SK-N-SH (cell line): Measurements from ENCODE around the gene CELF2. TPM values are rescaled to one million over a fixed set of nuclear protein-coding genes. Genes with fewer than 3 reads are reported as not detected.

Experiments used
- CTCF ChIA-PET: fragments of 300-600, 350-600 bp; formaldehyde crosslinking; extraction: SDS; loops from one replicate; lab custom pipeline; 2021; lab: Yijun Ruan, JAX
- POLR2A ChIA-PET: fragments of 350-600 bp; sonication (Branson Sonifier 250); formaldehyde crosslinking; extraction: SDS; loops from one replicate; lab custom pipeline; 2020; ENCODE audit warnings: antibody characterized with exemption, inconsistent platforms; lab: Yijun Ruan, JAX
- DNase-seq: peaks from one replicate; pipeline ENCODE4 v3.0.0; 2012
- H2AFZ ChIP-seq: fragments of 200-600 bp; sonication (generic); 2 replicates; pipeline ENCODE4 v1.8.1; 2016; ENCODE audit warnings: antibody characterized with exemption, mild to moderate bottlenecking, low read depth
- H3F3A ChIP-seq: fragments of 200-600 bp; sonication (generic); replicated peaks from 2 replicates; pipeline ENCODE3; 2016; ENCODE audit warnings: antibody characterized with exemption, mild to moderate bottlenecking; ENCODE audit not compliant: insufficient read depth
- H3K27ac ChIP-seq, 2 experiments: fragments of 200-500 bp in 1 of 2; fragments of 200-600 bp in 1 of 2; sonication (Bioruptor generic) in 1 of 2; sonication (generic), shearing (Covaris generic) in 1 of 2; 2 replicates each; pipeline versions ENCODE4 v1.5.1 to v1.6.1; 2014 to 2016; ENCODE audit warnings: low read depth in 2 of 2, inconsistent platforms in 1 of 2, low read length in 1 of 2, mild to moderate bottlenecking in 1 of 2, mixed read lengths in 1 of 2
- H3K27me3 ChIP-seq: fragments of 200-600 bp; sonication (generic), shearing (Covaris generic); 2 replicates; pipeline ENCODE4 v1.6.1; 2016; ENCODE audit warnings: mixed run types; ENCODE audit not compliant: insufficient read depth
- H3K36me3 ChIP-seq, 2 experiments: fragments of 200-500 bp in 1 of 2; fragments of 200-600 bp in 1 of 2; sonication (Bioruptor generic) in 1 of 2; sonication (generic) in 1 of 2; replicated peaks in 1 of 2; 2 replicates each; pipeline versions ENCODE3 to v1.5.1; 2014 to 2016; ENCODE audit warnings: low read length in 1 of 2, mild to moderate bottlenecking in 1 of 2; ENCODE audit not compliant: insufficient read depth in 2 of 2, control insufficient read depth in 1 of 2
- H3K4me1 ChIP-seq, 2 experiments: fragments of 200-500 bp in 1 of 2; fragments of 200-600 bp in 1 of 2; sonication (Bioruptor generic) in 1 of 2; sonication (generic), shearing (Covaris generic) in 1 of 2; 2 replicates each; pipeline versions ENCODE4 v1.5.1 to v1.6.1; 2014 to 2016; ENCODE audit warnings: low read depth in 1 of 2, low read length in 1 of 2, mixed run types in 1 of 2; ENCODE audit not compliant: insufficient read depth in 2 of 2, control insufficient read depth in 1 of 2
- H3K4me2 ChIP-seq: fragments of 200-600 bp; sonication (generic), shearing (Covaris generic); 2 replicates; pipeline ENCODE4 v1.6.1; 2017; ENCODE audit warnings: mixed run types
- H3K4me3 ChIP-seq, 2 experiments: fragments of 200-500 bp in 1 of 2; fragments of 200-600 bp in 1 of 2; sonication (Bioruptor generic) in 1 of 2; sonication (generic), shearing (Covaris generic) in 1 of 2; 2 replicates each; pipeline versions ENCODE4 v1.5.1 to v1.8.1; 2014 to 2016; ENCODE audit warnings: low read depth in 2 of 2, inconsistent platforms in 1 of 2, low read length in 1 of 2, mild to moderate bottlenecking in 1 of 2, mixed read lengths in 1 of 2, moderate library complexity in 1 of 2
- H3K79me2 ChIP-seq: fragments of 200-600 bp; sonication (generic); 2 replicates; pipeline ENCODE4 v1.8.1; 2017; ENCODE audit warnings: mild to moderate bottlenecking; ENCODE audit not compliant: insufficient read depth
- H3K9ac ChIP-seq: fragments of 200-600 bp; sonication (generic); 2 replicates; pipeline ENCODE4 v1.6.1; 2017; ENCODE audit warnings: mixed run types
- H3K9me2 ChIP-seq: fragments of 200-600 bp; sonication (generic); 2 replicates; pipeline ENCODE4 v1.6.1; 2017; ENCODE audit warnings: mixed run types
- H3K9me3 ChIP-seq: fragments of 200-600 bp; sonication (generic); 2 replicates; pipeline ENCODE4 v1.6.1; 2017; ENCODE audit warnings: mixed run types, mild to moderate bottlenecking, moderate library complexity
- H4K20me1 ChIP-seq: fragments of 200-600 bp; sonication (generic); 2 replicates; pipeline ENCODE4 v1.6.1; 2017; ENCODE audit warnings: mild to moderate bottlenecking, mixed run types; ENCODE audit not compliant: insufficient read depth
- CTCF ChIP-seq: fragments of 200-600 bp; sonication (generic); IDR thresholded peaks from 2 replicates; pipeline ENCODE4 v1.6.1; 2017; ENCODE audit warnings: antibody characterized with exemption, mild to moderate bottlenecking, moderate library complexity
- FOXJ3 ChIP-seq: sonication (generic); formaldehyde crosslinking; IDR thresholded peaks from 2 replicates; pipeline ENCODE4 v1.5.1; 2020; ENCODE audit warnings: mild to moderate bottlenecking, missing genetic modification reagents
- GABPA ChIP-seq: IDR thresholded peaks from 2 replicates; pipeline ENCODE4 v1.4.0; 2012; ENCODE audit warnings: low read depth, mild to moderate bottlenecking
- JUND ChIP-seq: IDR thresholded peaks from 2 replicates; pipeline ENCODE4 v1.4.0; 2012
- MAX ChIP-seq: IDR thresholded peaks from 2 replicates; pipeline ENCODE4 v1.4.0; 2012; ENCODE audit warnings: low read depth
- MEF2A ChIP-seq: IDR thresholded peaks from 2 replicates; pipeline ENCODE4 v1.4.0; 2012; ENCODE audit warnings: low read depth, borderline replicate concordance
- MXI1 ChIP-seq: IDR thresholded peaks from 2 replicates; pipeline ENCODE4 v1.6.1; 2012; ENCODE audit warnings: mild to moderate bottlenecking, low read depth, low read length, improper control_type of control experiment
- NFIC ChIP-seq: IDR thresholded peaks from 2 replicates; pipeline ENCODE4 v1.4.0; 2012; ENCODE audit warnings: borderline replicate concordance
- NRF1 ChIP-seq: IDR thresholded peaks from 2 replicates; pipeline ENCODE4 v1.6.1; 2012; ENCODE audit warnings: low read depth, mild to moderate bottlenecking, low read length
- SMC3 ChIP-seq: IDR thresholded peaks from 2 replicates; pipeline ENCODE4 v1.6.1; 2012; ENCODE audit warnings: low read depth, low read length, improper control_type of control experiment
- USF2 ChIP-seq: fragments of 150-350 bp; IDR thresholded peaks from 2 replicates; pipeline ENCODE4 v1.6.1; 2017; ENCODE audit warnings: antibody characterized with exemption, low read length, low read depth, borderline replicate concordance
- ZBTB33 ChIP-seq: IDR thresholded peaks from 2 replicates; pipeline ENCODE4 v1.4.0; 2012; ENCODE audit warnings: low read depth, borderline replicate concordance
- WGBS: methylation state at CpG from one replicate; pipeline ENCODE4 v1.1.6; 2017; ENCODE audit warnings: low lambda C conversion rate; 5-methylcytosine and 5-hydroxymethylcytosine counted together
- polyA plus RNA-seq, 3 experiments: library from polyadenylated mRNA; depleted of rRNA; stranded (reverse); fragments of >200 nt; gene quantifications; 2 replicates each; pipeline ENCODE4 v1.2.3, GENCODE V29; 2012

Gene CELF2
- polyA plus RNA-seq, 1 of the 3 experiments (the other 2 are of a cell fraction), result 0.03 TPM

GRCh38 chr10:11014671-11015445, 2.8 kb upstream of the CELF2 start:
- H3K9me3 ChIP-seq, result no peaks in the 10 kb centered on the region
- no peak overlapping the region for H3K4me3 ChIP-seq
- no peaks in the 10 kb centered on the region for H3K9me2 ChIP-seq
- no peak overlapping the region for H2AFZ ChIP-seq
- H3F3A ChIP-seq, result no peaks in the 10 kb centered on the region
- WGBS, result 51% methylated on average over 14 of the region's 14 CpGs
- ChIA-PET CTCF (interaction anchor here (1.0 to 1.1 kb wide), 2 partner anchors 21 to 1683 kb away, joined by 3 to 4 read pairs; no protein-coding TSS in a partner anchor), POLR2A (no interaction called here)
- H3K4me1 ChIP-seq, result peaks cover 0 to 2% of the 10 kb centered on the region in 2 experiments; a peak in 1 of 4 replicates
- no peak for DNase-seq
- no peaks in the 10 kb centered on the region for H3K36me3 ChIP-seq
- H3K79me2 ChIP-seq, result no peaks in the 10 kb centered on the region
- H3K27ac ChIP-seq, result no peak overlapping the region
- no peak overlapping the region for H3K4me2 ChIP-seq
- no peaks in the 10 kb centered on the region for H4K20me1 ChIP-seq
- TF ChIP-seq MXI1 (no peak), FOXJ3 (CRISPR knock-in tag) (no peak), MEF2A (no peak), CTCF (no peak), NFIC (no peak), MAX (no peak), NRF1 (no peak)
- no peak overlapping the region for H3K9ac ChIP-seq
- H3K27me3 ChIP-seq, result no peaks in the 10 kb centered on the region

GRCh38 chr10:11015446-11015934, 2.2 kb upstream of the CELF2 start:
- DNase-seq, result no peak
- H3K4me3 ChIP-seq, result no peak overlapping the region
- TF ChIP-seq ZBTB33, result no peak
- TF ChIP-seq USF2, result no peak
- no peak for TF ChIP-seq SMC3
- TF ChIP-seq MAX, result no peak
- TF ChIP-seq JUND, result no peak
- no peak for TF ChIP-seq GABPA
- TF ChIP-seq, all 33 proteins: peak for 0
- Histone ChIP-seq H3K9me2 (no peaks in the 10 kb centered on the region), H3K9me3 (no peaks in the 10 kb centered on the region), H3K9ac (no peak overlapping the region), H2AFZ (no peak overlapping the region), H3F3A (no peaks in the 10 kb centered on the region), H3K4me1 (peaks cover 0 to 2% of the 10 kb centered on the region in 2 experiments; a peak in 1 of 4 replicates), H3K27me3 (no peaks in the 10 kb centered on the region), H3K36me3 (no peaks in the 10 kb centered on the region), H3K27ac (no peak overlapping the region), H3K4me2 (no peak overlapping the region), H3K79me2 (no peaks in the 10 kb centered on the region), H4K20me1 (no peaks in the 10 kb centered on the region)
- 22% methylated on average over 2 of the region's 2 CpGs for WGBS
- ChIA-PET CTCF (interaction anchor here (1.0 to 1.1 kb wide), 2 partner anchors 20 to 1684 kb away, joined by 3 to 4 read pairs; no protein-coding TSS in a partner anchor), POLR2A (no interaction called here)
